Caki2 (cell line): Measurements from ENCODE around the gene ARRDC1. TPM values are rescaled to one million over a fixed set of nuclear protein-coding genes. Genes with fewer than 3 reads are reported as not detected.
A peak's percentile ranks its signal among the peaks of the same experiment; 100 is the strongest.
"Not testable (repeated sequence)": the region's sequence is repeated elsewhere in the genome, so short reads cannot be mapped to it uniquely, and the experiment has no call there.

Experiments used
- DNase-seq: peaks from one replicate; pipeline ENCODE4 v3.0.0-alpha.2; 2015; ENCODE audit warnings: low read depth
- in situ Hi-C: cut with HindIII; loops from 2 replicates; pipeline ENCODE4 v1.10.0; 2016; ENCODE audit warnings: low sequenced_read_pairs, low pct_unique_long_range_greater_than_20kb, mixed read lengths
- total RNA-seq: library from RNA; depleted of rRNA; stranded (reverse); fragments of >200 nt; shearing (Covaris generic); gene quantifications from 2 replicates; pipeline ENCODE4 v1.2.3, GENCODE V29; 2014; ENCODE audit warnings: low replicate concordance; rRNA removed

ARRDC1 gene, protein sequence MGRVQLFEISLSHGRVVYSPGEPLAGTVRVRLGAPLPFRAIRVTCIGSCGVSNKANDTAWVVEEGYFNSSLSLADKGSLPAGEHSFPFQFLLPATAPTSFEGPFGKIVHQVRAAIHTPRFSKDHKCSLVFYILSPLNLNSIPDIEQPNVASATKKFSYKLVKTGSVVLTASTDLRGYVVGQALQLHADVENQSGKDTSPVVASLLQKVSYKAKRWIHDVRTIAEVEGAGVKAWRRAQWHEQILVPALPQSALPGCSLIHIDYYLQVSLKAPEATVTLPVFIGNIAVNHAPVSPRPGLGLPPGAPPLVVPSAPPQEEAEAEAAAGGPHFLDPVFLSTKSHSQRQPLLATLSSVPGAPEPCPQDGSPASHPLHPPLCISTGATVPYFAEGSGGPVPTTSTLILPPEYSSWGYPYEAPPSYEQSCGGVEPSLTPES
- 54.7 and 81.3 TPM in 2 replicates for total RNA-seq

DNA sequence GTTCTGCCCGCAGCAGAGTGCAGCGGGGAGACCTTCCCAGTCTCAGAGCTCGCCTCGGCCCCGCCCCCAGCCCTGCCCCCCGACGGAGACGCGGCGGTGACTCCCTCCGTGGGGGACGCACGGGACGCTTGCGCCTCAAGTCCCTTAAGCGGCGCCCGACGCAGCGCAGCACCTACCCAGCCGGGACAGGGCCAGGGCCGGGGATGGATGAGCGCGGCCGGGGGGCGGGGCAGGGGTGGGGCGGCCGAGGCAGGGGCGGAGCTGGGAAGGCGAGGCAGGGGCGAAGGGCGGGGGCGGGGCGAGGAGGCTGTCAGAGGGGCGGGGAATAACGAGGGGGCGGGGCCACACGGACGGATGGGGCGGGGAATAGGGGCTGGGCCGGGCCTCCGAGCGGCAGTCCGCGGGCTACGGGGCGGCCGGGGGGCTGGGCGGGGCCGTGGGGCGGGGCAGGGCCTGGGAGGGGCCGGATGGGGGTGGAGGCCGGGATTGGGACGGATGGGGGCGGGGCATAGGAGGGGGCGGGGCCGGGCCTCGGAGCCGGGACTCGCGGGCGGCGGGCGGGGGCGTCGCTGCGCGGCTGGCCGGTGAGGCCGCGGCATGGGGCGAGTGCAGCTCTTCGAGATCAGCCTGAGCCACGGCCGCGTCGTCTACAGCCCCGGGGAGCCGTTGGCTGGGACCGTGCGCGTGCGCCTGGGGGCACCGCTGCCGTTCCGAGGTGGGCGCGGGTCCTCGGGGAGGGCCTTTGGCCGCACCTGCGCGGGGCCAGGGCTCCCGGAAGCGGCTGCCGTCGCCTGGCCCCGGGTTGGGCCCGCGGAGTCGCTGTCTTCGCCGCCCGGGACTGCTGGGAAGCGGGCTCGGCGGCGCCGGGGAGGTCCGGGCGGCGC is at the start of gene ARRDC1:
TSS of gene ARRDC1 (plus strand) at position 566 of the 884 bp plus-strand sequence. CDS start at position 598, 32 bp downstream.
- in situ Hi-C loops, result no loop called here
- DNase-seq, result peak; percentile 76

DNA sequence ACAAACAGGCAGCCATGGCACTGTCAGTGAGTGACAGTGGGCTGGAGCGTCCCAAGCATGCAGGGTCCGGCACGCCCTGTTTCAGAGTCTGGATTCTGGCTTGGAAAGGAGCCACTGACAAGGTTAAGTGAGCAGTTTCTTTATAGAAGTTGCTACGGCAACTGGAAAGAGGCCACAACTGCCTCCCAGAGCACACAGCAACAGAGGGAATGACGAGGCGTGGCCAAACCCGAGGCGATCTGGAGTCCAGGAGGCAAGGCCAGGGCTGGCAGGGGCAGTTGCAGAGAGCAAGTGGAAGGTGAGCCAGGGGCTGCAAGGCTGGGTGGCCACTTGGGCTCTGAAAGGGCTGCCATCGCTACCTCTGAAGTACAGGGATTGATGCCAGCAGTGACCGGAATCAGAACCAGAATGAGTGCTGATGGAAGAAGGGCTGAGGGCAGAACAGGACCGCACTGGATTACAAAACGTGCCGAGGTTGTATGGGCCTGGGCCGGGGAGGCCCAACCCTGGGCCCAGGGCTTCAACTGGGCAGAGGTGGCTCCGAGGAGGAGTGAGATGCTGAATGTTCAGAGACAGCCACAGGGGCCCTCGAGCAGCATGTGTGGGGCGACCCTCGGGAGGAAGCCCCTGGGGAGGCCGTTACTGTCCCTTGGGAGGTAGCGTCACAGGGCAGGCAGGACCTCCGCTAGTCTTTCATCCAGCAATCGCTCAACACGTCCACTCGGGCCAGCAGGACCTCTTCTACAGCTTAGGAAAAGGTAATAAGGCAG is 49.2 kb upstream of the ARRDC1 start:
- peak; percentile 62 for DNase-seq
- in situ Hi-C loops, result no loop called here

DNA sequence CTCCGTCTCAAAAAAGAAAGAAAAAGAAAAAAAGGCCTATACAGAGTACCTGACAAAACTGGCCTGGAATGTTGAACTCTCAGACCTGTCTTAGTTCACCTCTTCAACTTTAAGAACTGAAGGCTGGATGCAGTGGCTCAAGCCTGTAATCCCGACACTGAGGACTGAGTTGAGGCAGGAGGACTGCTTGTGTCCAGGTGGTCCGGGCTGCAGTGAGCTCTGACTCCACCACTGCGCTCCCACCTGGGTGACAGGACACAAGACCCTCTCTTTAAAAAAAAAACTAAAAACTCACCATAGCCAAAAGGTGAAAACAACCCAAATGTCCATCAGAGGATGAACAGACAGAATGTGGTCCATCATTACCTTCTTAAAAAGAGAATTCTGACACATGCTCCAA is 47.4 kb upstream of the ARRDC1 start:
- DNase-seq, result no peak
- in situ Hi-C loops, result no loop called here

DNA sequence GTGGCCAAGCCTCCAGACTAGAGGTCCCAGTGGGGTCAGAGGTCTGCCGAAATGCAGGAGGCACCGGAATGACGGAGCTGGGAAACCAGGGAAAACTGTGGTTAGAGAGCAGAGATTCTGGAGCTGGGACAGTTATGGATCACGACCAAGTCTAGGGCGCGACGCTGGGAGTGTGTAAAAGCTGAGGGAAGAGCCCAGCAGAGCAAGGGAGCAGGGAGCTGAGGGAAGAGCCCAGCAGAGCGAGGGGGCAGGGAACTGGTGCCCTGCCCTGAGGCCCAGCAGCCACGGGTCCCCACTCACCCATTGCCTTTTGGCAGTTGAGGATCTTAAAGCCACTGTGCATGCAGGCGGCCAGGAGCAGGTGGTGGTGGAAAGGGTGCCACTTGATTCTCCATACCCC is 41.4 kb upstream of the ARRDC1 start:
- in situ Hi-C loops, result no loop called here
- no peak for DNase-seq

DNA sequence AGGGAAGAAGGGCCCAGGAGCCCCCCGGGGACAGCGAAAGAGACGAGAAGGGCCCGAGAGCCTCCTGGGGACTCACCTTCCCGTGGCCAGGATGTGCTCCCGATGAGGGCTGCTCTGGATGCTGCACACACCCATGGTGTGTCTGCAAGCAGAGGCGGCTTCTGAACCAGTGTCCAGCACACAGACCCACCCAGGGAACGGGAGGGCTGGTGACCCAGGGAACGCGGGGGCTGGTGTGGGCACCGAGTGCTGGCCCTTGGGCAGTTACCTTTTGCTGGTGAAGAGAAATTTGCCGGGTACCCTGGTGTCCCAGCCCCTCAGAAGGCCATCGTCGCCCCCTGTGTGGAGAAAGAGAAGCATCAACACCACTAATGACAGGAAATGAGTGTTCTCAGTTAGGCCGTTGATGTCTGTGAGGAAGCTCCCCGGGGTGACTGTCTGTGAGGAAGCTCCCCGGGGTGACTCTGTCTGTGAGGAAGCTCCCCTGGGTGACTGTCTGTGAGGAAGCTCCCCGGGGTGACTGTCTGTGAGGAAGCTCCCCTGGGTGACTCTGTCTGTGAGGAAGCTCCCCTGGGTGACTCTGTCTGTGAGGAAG is 40.6 kb upstream of the ARRDC1 start:
- no peak for DNase-seq
- in situ Hi-C loops, result no loop called here

DNA sequence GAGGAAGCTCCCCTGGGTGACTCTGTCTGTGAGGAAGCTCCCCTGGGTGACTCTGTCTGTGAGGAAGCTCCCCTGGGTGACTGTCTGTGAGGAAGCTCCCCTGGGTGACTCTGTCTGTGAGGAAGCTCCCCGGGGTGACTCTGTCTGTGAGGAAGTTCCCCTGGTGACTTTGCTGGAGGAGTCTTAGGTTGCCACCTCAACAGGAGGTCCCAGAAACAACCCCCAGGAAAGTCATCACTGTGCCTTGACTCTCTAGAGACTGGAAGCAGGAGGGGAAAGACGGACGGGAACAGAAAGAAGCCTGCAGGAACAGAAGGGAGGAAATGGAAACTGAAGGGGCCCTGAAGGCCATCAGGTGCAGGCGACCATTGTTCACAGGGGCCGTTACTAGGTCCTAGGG is 37.0 kb upstream of the ARRDC1 start:
- DNase-seq, in situ Hi-C loops: not testable (repeated sequence)

DNA sequence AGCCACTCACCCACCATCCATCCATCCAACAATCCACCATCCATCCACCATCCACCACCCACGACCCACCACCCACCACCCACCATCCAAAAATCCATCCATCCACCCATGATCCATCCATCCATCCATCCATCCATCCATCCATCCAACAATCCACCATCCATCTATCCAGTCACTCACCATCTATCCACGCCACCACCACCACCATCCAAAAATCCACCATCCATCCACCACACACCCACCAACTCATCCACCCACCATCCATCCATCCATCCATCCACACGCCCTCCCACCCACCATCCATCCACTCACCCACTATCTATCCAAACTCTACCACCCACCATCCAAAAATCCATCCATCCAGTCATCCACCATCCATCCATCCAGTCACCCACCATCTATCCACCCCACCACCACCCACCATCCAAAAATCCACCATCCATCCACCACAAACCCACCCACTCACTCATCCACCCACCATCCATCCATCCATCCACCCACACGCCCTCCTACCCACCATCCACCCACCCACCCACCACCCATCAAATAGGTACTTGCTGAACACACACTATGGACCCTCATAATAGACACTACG is 35.8 kb upstream of the ARRDC1 start:
- in situ Hi-C loops, result no loop called here
- no peak for DNase-seq

DNA sequence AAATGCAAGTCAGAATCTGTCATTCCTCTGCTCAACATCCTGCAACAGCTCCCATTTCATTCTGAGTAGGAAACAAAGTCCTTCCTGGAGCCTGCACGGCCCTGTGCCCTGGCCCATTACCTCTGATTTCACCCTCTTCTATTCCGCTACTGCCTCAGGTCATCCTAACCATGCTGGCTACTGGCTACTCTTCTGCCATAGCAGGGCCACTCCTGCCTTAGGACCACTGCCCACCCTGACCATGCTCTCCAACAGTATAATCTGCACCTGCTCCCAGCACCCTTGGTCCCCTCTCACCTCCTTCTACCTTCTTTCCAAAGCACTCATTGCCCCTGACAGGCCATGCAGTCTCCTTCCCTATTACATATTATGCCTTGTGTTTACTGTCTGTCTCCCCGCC is 34.9 kb upstream of the ARRDC1 start:
- no peak for DNase-seq
- in situ Hi-C loops, result no loop called here

DNA sequence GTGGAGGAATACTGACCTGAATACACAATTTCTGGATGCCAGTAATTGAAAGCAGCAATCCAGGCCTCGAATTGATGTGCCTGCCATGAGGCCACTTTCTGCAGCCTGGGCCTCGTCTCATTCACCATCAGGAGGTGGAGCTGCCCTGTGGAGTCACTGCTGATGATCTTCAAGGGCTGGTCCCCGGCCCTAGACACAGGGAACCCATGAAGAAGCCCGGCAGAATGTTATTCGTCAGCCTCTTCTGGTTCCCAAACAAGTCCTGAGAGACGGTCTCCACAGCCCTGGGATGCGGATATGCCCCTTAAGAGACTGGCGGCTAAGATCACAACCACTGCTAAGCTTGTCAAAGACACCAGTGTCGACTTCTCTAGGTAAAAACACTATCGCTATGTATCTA is 31.3 kb upstream of the ARRDC1 start:
- DNase-seq, result no peak
- in situ Hi-C loops, result no loop called here

DNA sequence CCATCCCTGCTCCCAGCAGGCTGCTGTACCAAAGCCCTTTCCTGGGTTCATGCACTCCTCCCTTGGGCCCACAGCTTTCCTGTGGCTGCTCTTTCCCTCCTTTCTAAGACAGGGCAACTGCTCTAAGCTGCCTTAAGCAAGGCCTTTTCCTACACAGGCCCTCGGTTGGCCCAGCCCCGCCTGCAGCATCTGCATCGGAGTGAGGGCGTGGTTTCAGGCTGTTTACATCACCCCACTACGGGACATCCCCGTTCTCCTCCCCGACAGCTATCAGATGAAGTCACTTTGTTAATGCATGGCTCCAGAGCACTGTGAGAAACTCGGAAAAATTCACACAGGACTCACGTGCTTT is 30.1 kb upstream of the ARRDC1 start:
- peak; percentile 49 for DNase-seq
- in situ Hi-C loops, result no loop called here

DNA sequence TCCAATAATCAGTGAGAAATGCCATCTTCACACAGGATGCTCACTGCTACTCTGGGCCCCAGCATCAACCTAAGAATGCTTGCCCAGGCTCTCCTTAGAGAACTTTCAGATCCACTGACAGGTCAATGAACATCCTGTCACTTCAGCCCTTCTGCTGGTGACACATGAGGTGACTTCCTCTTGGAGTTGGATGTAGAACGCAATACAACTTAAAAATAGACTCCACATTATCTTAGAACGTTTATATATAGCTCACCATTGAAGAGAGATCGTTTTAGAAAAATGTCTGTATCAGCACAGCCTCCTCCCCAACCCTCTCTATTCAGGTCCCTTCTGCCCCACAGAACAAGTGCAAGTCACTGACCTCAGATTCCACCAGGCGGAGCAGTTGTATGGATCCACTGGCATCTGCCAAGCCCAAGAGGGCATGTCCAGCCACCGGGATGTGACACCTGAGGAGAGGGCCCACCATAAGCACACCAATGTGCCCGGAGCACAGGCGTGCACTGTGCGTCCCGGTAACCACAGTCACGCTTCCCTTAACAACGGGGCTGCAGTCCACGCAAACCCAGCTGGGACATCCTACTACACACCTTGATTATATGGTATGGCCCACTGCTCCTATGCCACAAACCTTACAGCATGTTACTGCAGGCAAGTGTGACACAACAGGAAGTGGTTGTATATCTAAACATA is 29.6 kb upstream of the ARRDC1 start:
- in situ Hi-C loops, result no loop called here
- DNase-seq, result no peak

DNA sequence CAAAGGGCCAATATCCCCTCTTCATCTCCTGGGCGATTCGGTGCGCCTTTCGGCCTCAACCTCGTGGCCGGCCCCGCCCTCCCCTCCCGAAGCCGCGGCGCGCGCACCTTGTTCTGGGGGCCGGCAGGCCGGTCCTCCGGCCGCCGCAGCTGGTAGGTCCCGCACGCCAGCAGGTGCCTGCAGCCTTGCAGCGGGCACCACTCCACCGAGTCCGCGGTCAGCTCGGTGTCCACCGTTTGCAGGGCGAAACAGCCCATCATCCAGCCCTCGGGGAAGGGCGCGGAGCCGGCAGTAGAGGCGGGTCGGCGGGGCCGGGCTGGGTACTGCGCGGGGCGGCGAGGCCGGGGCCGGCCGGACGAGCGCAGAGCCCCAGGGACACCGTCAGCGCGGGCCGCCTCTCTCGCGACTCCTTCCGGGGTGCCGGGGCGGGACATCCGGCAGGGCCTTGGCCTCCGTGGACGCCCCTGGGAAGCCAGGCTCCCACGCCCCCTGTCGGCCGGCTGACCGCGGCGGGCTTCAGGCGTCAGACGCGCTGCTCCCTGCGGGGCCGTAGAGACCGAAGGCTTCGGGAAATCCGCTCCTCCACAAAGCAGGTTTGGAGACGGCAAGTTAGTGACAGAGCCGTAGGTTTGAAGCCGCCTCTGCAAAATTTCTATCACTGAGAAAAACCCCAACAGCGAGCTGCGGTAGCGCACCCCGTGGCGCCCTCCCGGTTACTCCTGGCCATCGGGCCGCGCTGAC is 26.8 kb upstream of the ARRDC1 start, which contains the start of gene DPH7:
TSS of gene DPH7 (minus strand) at position 408 of the 741 bp plus-strand sequence. CDS start at position 260, 148 bp downstream.
- peak; percentile 79 for DNase-seq
- in situ Hi-C loops, result no loop called here

DNA sequence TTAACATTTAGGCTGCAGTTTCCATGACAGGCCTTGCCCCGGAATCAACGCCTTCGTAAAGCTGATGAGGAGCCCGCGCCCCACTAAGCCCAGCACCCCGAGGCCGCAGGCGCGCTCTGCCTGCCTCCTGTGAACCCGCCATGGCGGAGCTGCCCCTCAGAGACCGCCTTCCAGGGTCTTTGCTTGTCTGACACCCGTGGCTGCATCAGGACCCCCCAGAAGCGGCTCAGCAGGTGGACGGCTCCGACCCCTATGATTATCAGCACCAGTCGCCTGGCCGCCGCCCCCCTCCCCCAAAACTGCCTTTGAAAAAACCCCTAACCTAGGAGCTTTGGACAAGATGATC is 26.3 kb upstream of the ARRDC1 start:
- DNase-seq, result no peak
- in situ Hi-C loops, result no loop called here

DNA sequence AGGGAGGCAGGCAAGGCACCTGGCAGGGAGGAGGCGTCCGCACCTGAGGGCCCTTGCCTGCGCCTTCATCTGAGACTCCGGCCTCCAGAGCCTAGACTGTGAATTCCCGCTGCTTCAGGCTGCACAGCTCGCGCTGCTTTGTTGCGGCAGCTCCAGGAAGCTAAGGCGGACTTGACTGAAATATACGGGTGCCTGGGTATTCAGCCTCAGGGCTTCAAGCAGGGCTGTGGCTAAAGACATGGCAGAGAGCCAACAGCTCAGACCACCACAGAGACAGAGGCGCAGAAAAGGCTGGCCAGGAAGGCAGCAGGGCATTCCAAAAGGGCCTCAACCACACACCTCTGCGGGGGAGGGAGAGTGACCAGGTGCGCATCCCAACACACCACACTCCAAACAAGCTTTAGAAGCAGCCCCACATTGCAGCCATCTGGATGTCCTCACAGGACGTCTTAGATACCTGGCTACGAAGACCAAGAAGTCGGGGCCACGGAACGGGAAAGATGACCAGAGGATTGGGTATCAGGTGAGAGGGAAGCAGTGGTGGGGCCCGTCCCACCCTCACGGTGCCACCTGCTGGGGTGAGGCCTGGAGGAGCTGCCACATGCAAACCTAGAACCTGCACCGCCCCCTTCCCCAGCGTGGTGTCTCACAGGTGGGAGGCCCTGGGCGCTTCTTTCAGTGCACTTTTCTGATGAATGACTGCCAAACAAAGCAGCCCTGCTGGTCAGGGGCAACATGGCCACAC is 25.1 kb upstream of the ARRDC1 start:
- no peak for DNase-seq
- in situ Hi-C loops, result no loop called here

DNA sequence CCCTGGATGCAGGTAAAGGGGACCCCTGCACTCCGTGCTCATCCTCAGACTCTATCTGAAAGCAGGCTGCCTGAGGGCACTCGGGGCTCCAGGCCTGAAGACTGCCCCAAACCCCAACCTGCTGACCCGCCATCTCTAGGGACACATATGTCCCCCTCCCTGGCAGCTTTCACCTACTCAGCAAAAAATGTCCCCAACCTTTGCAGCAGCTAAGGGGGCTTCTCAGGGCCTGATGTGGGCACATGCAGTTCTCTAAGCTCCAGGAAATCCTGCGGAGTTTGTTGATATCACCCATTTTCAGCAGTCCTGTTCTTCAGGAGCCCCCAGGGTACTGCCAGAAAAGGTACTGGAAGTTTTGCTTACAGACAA is 24.5 kb upstream of the ARRDC1 start:
- in situ Hi-C loops, result no loop called here
- DNase-seq, result no peak
